Measurements from ENCODE around the gene ERBB2.

DNA sequence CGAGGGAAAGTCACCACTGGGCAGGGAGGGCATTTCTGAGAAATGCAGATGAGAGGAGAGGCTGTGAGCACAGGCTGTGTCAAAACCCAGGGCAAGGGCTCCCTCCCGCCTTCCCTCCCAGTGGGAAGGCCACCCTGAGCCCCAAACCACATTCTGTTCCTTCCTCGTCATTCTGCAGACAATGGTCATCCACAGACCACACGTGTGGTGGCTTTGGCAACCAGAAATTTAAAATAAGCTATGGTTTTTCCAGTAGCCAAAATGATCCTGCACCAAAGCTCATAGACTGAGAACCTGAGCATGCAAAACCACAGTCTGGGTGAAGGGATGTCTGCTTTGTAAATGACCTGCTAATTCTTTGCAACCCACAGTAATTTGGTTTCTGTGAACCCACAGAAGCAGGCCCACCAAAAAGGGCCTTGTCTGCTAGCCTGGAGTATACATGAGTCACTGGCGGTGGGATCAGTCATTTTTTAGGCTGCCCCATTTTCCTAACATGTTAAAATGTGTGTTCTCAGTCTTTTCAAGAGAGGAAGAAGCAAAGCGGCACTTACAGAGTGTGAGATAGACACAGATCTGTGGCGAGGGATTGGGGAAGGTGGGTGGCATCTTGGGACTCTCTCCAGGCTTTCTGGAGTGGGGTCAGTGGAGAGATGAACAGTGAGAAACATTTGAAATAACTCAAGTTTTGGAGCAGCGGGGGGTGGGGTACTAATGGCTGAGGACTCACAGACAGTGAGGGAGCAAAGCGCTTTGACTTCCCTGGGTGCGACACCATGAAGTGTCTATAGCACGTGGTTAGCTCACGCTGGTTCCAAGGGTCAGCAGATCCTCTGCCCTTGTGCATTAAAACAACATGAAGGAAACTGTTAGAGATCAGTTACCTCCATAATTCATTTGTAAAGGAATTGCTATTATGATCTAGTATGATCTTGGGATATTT lies 58.3 kb downstream of the ERBB2 start:
- no peak for TF ChIP-seq EZH2phosphoT487 (IDR thresholded peaks at IDR 0.05; ENCODE audit: low read length)
- TF ChIP-seq, protein P1, sequence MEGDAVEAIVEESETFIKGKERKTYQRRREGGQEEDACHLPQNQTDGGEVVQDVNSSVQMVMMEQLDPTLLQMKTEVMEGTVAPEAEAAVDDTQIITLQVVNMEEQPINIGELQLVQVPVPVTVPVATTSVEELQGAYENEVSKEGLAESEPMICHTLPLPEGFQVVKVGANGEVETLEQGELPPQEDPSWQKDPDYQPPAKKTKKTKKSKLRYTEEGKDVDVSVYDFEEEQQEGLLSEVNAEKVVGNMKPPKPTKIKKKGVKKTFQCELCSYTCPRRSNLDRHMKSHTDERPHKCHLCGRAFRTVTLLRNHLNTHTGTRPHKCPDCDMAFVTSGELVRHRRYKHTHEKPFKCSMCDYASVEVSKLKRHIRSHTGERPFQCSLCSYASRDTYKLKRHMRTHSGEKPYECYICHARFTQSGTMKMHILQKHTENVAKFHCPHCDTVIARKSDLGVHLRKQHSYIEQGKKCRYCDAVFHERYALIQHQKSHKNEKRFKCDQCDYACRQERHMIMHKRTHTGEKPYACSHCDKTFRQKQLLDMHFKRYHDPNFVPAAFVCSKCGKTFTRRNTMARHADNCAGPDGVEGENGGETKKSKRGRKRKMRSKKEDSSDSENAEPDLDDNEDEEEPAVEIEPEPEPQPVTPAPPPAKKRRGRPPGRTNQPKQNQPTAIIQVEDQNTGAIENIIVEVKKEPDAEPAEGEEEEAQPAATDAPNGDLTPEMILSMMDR (IDR thresholded peaks at IDR 0.05; ENCODE audit: low read length) = no peak
